Measurements from ENCODE around the gene ZAR1.

ZAR1 gene

DNA sequence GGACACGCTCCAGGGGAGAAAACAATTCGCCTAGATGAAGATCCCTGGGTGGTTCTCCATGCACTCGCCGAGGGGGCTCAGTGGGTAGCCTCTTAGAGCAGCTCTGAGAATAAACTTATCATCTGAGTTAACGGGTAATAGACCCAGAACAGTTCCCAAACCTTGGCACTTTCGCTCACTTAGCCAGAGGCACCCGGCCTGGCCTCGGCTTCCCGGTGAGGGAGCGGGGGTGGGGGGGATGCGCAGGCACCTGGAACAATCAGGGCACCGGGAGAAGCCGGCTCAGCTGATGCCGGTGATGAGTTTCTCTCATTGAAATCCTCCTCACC, 405 bp upstream of the ZAR1 start:
- no peak for DNase-seq (ENCODE audit: low read depth in 1 of 2, low spot score in 1 of 2)

DNA sequence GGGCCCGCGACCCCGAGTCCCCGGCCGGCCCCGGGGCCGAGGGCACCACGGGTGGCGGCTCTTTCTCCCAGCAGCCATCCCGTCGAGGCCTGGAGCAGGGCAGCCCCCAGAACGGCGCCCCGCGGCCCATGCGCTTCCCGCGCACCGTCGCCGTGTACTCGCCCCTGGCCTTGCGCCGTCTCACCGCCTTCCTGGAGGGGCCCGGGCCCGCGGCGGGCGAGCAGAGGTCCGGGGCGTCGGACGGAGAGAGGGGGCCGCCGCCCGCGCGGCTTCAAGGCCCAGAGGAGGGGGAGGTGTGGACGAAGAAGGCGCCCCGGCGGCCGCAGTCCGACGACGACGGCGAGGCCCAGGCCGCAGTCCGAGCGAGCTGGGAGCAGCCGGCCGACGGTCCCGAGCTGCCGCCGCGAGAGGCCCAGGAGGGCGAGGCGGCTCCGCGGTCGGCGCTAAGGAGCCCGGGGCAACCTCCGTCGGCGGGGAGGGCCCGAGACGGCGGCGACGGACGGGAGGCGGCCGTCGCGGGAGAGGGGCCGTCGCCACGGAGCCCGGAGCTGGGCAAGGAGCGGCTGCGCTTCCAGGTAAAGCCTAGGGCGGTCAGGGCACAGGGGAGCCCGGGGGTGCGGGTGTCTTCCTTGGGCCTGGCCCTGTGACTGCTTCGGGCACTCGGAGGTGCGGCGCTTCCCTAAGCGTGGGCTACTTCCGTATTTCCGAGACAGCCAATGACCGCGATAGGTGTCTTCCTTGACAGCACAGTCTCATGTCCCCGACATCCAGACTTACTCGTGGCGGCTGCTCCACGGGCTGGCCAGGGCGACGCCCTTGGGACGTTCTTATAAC, 845 bp downstream of the ZAR1 start:
- no peak for DNase-seq (ENCODE audit: low read depth in 1 of 2, low spot score in 1 of 2)

DNA sequence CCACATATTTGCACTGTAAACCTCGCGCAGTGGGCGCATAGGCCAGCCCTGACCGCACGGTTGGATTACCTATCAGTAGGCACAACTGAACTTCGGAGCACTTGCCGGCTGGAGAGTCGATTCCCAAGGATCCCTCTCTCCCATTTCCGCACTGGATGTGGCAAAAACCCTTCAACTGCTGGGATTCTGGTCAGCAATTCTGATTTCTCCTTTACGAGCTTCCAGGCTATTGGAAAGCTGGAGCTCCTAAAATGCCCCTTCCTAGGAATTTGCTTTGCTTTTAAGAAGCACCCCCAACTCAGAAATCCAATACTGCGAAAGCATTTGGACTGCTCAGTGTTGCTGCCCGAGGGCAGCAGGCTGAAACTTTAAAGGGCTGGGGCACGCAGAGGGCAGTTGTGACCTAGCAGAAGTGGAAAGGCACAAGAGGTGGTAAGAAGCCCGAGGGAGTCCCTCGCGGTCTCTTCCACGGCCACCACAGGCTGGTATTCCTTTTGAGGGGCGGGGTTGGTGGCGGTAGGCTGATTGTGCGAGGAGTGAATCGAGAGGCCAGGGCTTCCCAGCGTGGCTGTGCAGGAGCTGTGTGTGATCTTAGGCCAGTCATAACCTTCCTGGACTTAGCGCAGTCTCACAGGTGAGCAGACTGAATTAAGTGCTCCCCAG, 1.6 kb downstream of the ZAR1 start:
- DNase-seq (ENCODE audit: low read depth in 1 of 2, low spot score in 1 of 2): no peak

DNA sequence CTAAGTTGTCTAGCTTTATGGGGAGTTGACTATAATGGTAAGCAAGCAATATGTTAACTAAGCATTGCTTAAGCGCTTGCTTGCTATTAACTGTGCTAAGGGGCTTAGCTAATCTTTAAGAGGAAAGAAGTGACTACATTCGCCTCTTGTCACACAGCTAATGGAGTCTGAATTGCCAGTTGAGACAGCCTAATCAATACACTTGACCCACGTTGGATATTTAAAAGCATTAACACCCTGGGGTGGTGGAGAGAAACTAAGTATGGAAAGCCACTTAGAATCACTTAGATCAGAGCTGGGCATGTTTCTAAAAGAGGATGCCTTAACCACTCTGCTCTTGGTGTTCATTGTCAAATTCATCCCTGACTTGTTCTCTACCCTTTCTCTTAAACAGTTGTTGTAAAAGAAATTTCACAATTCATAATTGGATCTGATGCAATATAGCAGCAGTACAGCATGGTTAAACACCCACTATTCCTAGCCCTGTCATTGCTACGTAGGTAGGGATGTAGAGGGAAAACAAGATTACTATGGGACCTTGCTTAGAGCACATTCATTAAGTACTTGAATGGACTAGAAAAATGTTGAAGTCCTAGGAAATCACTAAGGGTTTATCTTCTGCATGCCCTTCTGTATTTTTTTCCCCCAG, 3.5 kb downstream of the ZAR1 start:
- DNase-seq (ENCODE audit: low read depth in 1 of 2, low spot score in 1 of 2): no peak

DNA sequence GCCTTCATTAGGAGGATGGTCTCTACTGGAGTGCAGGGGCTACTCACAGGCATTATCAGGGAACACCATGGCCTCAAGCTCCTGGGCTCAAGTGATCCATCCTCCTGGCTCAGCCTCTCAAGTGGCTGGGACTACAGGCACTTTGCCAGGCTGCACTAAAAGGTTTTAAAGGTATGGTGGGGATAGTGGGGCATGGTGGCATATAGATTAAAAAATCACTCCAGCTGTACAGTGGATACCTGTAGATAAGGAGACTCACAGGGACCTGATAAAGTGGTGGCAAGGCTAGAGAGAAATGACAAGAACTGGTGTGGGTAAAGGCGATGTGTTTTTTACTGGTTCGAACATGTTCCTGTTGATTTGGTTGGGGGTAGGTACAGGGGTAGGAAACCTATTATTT, 5.9 kb downstream of the ZAR1 start:
- DNase-seq (ENCODE audit: low read depth in 1 of 2, low spot score in 1 of 2): no peak

DNA sequence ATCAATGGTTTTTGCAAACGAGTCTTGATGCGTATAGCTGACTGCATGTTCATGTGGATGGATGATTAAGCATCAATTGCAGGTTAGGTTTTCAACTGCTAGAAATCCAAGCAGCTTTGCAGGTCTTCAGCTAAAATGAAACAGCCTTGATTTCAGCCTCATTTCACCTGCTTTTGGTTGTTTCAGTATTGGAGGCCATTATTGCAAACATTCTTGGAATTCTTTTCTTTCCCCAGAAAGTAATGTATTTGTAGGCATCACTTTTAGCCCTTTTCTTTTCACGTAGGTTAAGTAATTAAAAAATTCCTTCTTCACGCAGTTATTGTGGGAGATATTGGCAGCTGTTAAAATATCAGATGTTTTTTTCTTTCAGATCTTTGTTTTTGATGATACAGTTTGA, 8.8 kb downstream of the ZAR1 start:
- no peak for DNase-seq (ENCODE audit: low read depth in 1 of 2, low spot score in 1 of 2)

DNA sequence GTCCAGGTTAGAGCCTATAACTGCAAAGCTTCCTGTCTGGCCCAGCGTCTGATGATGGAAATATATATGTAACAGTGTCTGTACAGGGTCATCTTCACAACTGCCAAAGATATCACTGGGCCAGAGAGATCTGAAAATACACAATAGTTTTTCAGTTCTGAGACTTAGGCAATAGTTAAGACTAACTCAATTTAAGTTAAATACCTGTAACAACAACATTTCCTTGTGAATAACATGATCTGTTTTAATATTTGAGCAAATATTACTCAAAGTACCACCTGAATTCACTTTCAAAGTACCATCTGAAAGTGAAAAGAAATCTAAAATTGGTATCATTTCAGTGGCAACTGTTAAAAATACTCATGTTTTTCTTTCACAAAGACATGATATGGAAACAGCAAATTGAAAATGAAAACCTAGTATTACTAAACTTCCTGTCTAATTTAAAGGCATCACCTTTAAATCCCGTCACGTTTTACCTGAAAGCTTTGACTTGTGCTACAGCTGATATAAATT, 9.6 kb downstream of the ZAR1 start:
- DNase-seq (ENCODE audit: low read depth in 1 of 2, low spot score in 1 of 2): no peak

DNA sequence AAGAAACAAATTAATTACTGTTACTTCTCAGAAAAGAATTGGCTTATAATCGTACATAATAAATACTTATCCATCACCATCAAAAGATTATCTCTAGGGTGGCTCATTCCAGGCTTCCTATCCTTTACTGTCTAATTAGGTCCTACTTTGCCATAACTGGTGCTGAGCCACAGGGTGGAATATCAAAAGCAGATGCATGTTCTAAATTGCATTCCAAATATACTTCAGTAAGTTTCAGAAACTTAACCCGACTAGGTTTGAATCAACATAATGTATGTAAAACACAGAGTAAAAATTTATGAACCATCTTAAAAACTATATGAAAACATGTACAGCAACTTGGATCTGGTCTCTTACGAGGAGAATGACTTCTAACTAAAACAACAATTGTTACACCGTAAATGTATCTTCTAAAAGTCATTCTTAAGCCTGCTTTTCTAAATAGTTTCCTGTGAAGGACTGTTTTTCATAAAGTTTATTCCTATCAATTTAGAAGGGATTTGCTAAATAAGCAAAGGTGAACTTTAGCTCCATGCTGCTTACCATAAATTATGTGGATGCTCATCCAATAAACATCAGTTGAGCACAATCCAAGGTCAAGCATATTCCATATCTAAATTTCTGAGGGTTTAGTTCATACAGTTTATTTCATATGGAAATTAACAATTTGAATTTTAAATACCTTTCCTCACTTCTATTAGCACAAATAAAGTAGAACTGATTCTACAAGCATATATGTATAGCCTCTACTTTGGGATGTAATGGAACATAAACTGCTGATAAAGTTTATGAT, 13.4 kb downstream of the ZAR1 start:
- DNase-seq (ENCODE audit: low read depth in 1 of 2, low spot score in 1 of 2): no peak

DNA sequence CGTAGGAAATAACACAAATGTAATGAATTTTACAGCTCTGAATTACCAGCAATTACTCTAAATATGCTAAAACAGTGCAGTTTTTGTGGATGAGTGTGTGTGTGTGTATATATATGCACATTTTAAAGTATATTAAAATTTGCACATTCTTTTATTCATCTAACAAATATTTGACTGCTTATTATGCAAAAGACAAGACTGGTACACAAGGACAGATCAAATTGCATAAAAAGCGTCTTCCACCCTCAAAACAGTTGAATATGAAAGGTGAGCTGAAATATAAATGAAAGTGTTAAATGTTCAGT, 13.9 kb downstream of the ZAR1 start:
- no peak for DNase-seq (ENCODE audit: low read depth in 1 of 2, low spot score in 1 of 2)

DNA sequence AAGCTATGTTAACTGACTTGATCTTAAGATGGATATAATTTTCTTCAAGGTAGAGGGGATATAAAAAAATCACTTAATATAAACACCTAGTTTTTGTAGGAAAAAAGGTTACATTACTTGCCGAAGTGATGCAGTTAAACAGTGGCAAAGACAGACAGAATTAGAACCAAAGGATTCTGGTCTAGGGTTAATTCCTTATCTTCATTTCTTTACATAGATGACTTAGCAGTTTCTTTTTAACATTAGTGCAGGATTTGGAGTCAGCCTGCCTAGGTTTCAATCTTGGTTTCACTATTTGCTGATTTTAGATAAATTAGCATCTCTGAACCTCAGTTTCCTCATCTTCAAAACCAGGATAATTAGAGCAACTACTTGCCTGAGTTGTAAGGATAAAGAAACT, 14.3 kb downstream of the ZAR1 start:
- DNase-seq (ENCODE audit: low read depth in 1 of 2, low spot score in 1 of 2): no peak

DNA sequence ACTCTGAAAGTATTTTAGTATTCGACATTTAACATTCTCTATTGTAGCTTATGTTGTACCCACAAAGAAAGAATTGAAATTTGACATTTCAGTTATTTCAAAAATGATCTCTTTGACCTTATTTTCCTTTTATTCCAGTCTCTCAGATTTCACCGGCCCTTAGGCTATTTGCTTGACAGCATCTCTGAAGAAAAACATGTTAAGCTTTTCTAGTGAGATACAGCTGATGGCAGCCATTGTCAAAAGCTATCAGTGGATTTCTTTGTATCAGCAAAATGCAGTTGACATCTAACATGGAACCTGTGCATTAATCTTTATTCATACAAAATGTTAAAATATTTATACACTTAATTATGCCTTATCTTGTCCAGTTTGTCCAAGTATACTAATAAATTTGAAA, 16.7 kb downstream of the ZAR1 start:
- no peak for DNase-seq (ENCODE audit: low read depth in 1 of 2, low spot score in 1 of 2)

DNA sequence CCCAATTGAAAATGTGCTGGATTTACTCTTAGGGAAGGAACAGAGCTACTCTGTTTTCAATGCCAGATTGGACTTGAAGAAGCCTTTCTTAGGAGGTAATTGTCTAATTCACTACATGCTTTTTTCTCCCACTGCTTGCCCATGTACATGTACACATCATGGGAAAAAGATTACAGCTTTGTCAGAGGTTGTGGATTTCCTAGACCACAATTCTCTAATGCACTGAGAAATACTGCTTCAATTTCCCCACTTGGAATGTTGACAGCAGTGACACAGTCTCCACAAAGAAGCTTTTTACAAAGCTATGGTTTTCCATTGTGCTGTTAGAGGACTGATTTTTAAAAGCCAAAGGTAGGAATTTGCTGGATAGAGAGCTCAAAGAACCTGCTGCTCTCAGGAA, 19.5 kb downstream of the ZAR1 start:
- no peak for DNase-seq (ENCODE audit: low read depth in 1 of 2, low spot score in 1 of 2)

DNA sequence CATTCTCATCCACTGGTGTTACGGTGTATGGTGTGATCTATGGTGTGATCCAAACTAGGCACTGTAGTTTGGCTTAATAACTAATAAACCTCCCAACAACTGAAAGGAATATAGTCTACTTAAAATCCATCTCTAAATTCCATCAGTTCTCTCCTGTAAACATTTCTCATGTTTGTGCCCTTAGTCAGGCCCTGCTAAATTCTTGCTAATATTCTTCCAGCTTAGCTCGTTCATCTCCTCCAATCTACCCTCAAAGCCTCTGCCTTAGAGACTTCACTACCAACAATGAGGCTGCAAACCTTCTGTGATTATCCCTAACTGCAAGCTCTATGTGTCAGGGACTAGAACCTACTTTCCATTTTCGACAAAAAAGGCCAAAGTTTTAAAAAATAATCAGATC, 28.1 kb downstream of the ZAR1 start:
- DNase-seq (ENCODE audit: low read depth in 1 of 2, low spot score in 1 of 2): no peak

DNA sequence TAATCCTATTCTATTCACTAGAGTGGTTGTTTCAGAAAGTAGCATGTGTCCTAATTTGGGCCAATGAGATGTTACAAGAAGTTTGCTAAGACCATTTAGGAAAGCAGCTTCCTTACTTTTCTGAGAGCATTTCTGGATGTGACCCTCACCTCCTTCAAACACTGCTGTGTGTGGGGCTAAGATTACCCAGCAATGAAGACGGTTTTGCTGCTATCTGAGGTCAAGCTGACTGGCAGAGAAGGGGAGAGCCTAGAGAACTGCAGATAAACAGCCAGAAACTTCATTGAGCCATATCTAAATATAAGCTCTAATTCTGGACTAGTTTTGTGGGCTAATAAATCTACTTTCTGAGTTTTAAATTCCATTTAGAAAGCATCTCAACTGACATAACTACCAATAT, 36.4 kb downstream of the ZAR1 start:
- DNase-seq (ENCODE audit: low read depth in 1 of 2, low spot score in 1 of 2): no peak

DNA sequence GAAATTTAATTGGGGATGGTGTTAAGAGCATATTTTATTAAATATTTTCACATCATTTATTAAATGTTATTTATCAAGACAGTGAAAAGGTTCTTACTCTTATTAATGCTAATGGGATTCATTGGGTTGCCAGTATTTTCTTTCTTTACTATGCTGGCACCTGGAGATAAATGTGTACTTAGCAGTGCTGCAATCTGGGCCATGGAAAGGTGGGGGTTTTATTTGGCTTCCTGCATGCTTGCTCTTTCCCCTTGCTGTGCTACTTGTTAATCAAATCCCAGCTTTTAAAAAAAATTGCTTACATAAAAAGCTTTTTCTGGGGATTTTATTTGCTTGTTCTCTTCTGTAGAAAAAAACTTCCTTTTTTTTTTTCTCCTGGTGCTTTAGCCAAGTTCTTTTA, 48.3 kb downstream of the ZAR1 start:
- DNase-seq (ENCODE audit: low read depth in 1 of 2, low spot score in 1 of 2): no peak

DNA sequence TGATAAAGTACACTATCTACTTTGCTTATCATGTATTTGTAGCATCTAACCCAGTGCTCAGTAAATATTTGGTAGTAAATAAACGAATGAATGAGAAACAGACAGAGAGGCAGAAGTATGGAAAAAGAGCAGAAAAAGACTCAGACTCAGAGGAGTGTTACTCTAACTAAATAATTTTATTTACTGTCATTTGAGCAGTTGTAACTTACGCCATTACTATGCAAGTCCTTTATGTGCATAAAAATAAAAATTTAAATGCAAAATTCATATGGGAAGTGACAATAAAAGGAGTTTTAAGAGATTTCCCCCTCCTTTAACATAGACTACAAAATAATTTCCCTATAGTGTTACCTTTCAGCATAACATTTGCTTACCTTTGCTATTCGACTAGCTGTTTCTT, 49.5 kb downstream of the ZAR1 start:
- no peak for DNase-seq (ENCODE audit: low read depth in 1 of 2, low spot score in 1 of 2)

DNA sequence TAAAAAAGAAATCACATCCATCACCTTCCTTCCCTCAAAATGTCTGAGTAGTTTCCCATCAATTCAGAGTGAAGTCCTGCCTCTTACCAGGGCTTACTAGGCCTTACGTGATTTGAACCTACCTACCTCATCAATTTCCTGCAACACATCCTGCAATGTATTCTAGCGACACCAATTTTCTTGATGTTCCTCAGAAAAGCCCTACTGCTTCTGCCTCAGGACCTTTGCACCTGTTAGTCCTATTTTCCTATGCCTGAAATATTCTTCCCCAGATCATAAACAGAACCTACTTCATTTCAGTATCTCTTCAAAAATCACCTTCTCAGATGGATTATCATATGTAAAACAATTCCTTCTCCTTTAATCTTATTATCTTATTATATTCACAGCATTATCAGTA, 52.8 kb downstream of the ZAR1 start:
- DNase-seq (ENCODE audit: low read depth in 1 of 2, low spot score in 1 of 2): no peak

DNA sequence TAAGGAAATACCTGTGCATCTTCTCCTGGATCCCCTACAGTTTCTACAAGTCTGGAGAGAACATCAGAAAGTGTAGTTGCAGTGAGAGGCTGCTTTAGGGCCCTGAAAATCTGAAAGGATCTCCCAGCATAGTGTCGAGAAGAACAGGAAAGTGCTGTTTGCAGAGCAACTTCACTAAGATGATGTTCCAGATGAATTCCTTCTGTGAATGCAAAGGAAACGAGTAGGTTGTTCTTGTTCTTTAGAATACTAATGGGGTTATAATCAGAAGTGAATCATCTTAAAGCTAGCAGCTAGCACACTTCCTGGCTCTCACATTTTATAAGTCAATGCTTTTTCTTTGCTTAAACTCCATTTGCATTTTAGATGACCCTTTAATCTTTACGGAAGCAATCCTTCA, 53.7 kb downstream of the ZAR1 start:
- DNase-seq (ENCODE audit: low read depth in 1 of 2, low spot score in 1 of 2): no peak

Measured in activated CD4-positive, alpha-beta T cell treated with anti-CD3 and anti-CD28 coated beads, Interleukin-2, amount 50 U/mL, for 24 hours (primary cell).